ENCODE measurements around the gene HMBS.
"Not testable (repeated sequence)": the region's sequence is repeated elsewhere in the genome, so short reads cannot be mapped to it uniquely, and the experiment has no call there.

The HMBS gene

DNA sequence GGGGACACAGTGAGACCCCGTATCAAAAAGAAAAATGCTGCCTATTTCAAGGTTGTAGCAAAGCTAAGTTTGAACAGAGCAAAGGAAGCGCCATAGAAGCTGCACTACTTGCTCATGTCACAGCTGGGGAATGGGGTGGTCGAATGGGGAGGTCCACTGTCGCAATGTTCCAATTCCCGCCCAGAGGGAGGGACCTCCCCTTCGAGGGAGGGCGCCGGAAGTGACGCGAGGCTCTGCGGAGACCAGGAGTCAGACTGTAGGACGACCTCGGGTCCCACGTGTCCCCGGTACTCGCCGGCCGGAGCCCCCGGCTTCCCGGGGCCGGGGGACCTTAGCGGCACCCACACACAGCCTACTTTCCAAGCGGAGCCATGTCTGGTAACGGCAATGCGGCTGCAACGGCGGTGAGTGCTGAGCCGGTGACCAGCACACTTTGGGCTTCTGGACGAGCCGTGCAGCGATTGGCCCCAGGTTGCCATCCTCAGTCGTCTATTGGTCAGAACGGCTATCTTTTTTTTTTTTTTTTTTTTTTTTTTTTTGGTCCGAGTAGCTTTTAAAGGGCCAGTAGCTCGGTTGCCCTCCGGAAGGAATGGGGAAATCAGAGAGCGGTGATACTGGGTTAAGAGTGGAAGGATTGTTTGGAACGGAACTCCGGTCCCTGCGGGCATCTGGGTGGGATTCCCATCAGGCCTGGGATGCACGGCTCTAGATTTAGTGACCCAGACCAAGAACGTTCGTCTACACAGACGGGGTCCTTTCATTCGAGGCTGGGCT, at the start of gene HMBS:
TSS of gene HMBS (plus strand) at position 219 of the 774 bp plus-strand sequence. CDS start at position 372, 153 bp downstream.
- H3K4me3 ChIP-seq (ENCODE audit: low read depth in 1 of 2, low read length in 2 of 2) = peak within 1 kb of the TSS; percentile 87 to 93
- H3K27ac ChIP-seq (ENCODE audit: low read length) = peak within 1 kb of the TSS; percentile 82
- peaks cover 6 to 11% of the 10 kb centered on the region in 2 donors for H3K4me1 ChIP-seq (ENCODE audit: control insufficient read depth in 1 of 2, insufficient read depth in 2 of 2, low read length in 2 of 2)
- H3K9me3 ChIP-seq (ENCODE audit: control insufficient read depth in 1 of 2, low read length in 2 of 2) = no peaks in the 10 kb centered on the region
- H3K27me3 ChIP-seq (ENCODE audit: low read depth, low read length) = no peaks in the 10 kb centered on the region
- H3K36me3 ChIP-seq (ENCODE audit: control insufficient read depth in 1 of 2, insufficient read depth in 2 of 2, low read length in 2 of 2) = peaks cover 19 to 29% of the 10 kb centered on the region in 2 donors

DNA sequence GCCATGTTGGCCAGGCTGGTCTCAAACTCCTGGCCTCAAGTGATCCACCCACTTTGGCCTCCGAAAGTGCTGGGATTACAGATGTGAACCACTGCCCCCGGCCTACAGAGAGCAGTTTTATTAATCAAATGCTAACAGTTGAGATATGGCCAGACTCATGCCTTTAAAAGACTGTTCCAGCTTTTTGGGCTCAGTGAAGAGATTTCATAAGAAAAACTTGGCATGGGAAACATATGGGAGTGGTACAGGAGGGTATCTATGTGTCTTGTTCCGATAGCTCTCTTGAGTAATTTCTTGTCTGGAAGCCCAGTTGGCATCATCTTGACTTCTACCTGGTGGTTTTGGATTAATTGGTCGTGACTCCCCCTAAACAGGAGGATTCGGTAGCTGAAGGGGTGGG, 45.8 kb upstream of the HMBS start:
- no peak overlapping the region for H3K4me3 ChIP-seq (ENCODE audit: low read depth in 1 of 2, low read length in 2 of 2)
- H3K27ac ChIP-seq (ENCODE audit: low read length) = no peak overlapping the region
- H3K36me3 ChIP-seq (ENCODE audit: control insufficient read depth in 1 of 2, insufficient read depth in 2 of 2, low read length in 2 of 2) = no peaks in the 10 kb centered on the region
- H3K4me1 ChIP-seq (ENCODE audit: control insufficient read depth in 1 of 2, insufficient read depth in 2 of 2, low read length in 2 of 2) = no peaks in the 10 kb centered on the region
- no peaks in the 10 kb centered on the region for H3K9me3 ChIP-seq (ENCODE audit: control insufficient read depth in 1 of 2, low read length in 2 of 2)
- H3K27me3 ChIP-seq (ENCODE audit: low read depth, low read length) = no peaks in the 10 kb centered on the region

DNA sequence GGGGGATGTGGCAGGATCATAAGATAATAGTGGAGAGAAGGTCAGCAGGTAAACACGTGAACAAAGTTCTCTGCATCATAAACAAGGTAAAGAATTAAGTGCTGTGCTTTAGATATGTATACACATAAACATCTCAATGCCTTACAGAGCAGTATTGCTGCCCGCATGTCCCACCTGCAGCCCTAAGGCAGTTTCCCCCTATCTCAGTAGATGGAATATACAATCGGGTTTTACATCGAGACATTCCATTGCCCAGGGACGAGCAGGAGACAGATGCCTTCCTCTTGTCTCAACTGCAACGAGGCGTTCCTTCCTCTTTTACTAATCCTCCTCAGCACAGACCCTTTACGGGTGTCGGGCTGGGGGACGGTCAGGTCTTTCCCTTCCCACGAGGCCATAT, 45.2 kb upstream of the HMBS start:
- H3K36me3 ChIP-seq (ENCODE audit: control insufficient read depth in 1 of 2, insufficient read depth in 2 of 2, low read length in 2 of 2); H3K27me3 ChIP-seq (ENCODE audit: low read depth, low read length); H3K4me3 ChIP-seq (ENCODE audit: low read depth in 1 of 2, low read length in 2 of 2); H3K9me3 ChIP-seq (ENCODE audit: control insufficient read depth in 1 of 2, low read length in 2 of 2); H3K4me1 ChIP-seq (ENCODE audit: control insufficient read depth in 1 of 2, insufficient read depth in 2 of 2, low read length in 2 of 2); H3K27ac ChIP-seq (ENCODE audit: low read length): not testable (repeated sequence)

DNA sequence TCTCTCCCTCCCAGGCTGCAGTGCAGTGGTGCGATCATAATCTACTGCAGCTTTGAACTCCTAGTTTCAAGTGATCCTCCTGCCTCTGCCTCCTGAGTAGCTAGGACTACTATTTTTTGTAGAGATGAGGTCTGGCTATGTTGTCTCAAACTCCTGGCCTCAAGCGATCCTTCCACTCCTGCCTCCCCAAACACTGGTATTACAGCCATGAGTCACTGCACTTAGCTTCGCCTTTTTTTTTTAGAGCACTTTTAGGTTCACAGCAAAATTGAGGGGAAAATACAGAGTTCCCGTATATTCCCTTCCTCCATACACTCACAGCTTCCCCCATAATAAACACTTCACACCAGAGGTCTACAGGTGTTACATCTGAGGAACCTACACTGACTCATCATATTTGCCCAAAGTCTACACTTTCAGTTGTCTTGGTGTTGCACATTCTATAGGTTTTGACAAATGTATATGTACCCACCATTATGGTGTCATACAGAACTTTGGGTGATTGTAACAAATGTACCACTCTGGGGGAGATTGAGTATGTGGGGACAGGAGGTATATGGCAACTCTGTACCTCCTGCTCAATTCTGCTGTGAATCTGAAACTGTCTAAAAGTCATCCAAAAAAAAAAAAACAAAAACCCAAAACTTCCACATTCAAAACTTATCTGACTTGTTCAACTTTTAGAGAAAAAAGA, 42.7 kb upstream of the HMBS start:
- H3K4me3 ChIP-seq (ENCODE audit: low read depth in 1 of 2, low read length in 2 of 2) = no peak overlapping the region
- H3K27me3 ChIP-seq (ENCODE audit: low read depth, low read length) = no peaks in the 10 kb centered on the region

DNA sequence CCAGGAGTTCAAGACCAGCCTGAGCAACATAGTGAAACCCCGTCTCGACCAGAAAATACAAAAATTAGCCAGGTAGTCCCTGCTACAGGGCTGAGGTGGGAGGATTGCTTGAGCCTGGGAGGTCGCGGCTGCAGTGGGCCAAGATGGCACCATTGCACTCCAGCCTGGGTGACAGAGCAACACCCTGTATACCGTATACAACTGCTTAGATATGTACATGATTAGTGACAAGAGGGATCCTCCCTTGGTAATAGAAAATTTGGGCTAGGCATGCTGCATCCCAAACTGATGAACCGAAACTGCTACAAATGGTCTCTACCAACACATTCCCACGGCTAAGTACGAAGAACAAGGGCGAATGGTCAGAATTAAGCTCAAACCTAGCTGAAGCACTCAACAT, 41.8 kb upstream of the HMBS start:
- no peak overlapping the region for H3K4me3 ChIP-seq (ENCODE audit: low read depth in 1 of 2, low read length in 2 of 2)
- no peak overlapping the region for H3K27ac ChIP-seq (ENCODE audit: low read length)
- no peaks in the 10 kb centered on the region for H3K4me1 ChIP-seq (ENCODE audit: control insufficient read depth in 1 of 2, insufficient read depth in 2 of 2, low read length in 2 of 2)
- H3K36me3 ChIP-seq (ENCODE audit: control insufficient read depth in 1 of 2, insufficient read depth in 2 of 2, low read length in 2 of 2) = peaks cover 26 to 29% of the 10 kb centered on the region in 2 donors
- H3K9me3 ChIP-seq (ENCODE audit: control insufficient read depth in 1 of 2, low read length in 2 of 2) = no peaks in the 10 kb centered on the region
- H3K27me3 ChIP-seq (ENCODE audit: low read depth, low read length) = no peaks in the 10 kb centered on the region

More for the DNA sequence above, 42.7 kb upstream of the HMBS start:
- H3K36me3 ChIP-seq (ENCODE audit: control insufficient read depth in 1 of 2, insufficient read depth in 2 of 2, low read length in 2 of 2) = peaks cover 17 to 20% of the 10 kb centered on the region in 2 donors
- H3K27ac ChIP-seq (ENCODE audit: low read length) = no peak overlapping the region
- H3K9me3 ChIP-seq (ENCODE audit: control insufficient read depth in 1 of 2, low read length in 2 of 2) = no peaks in the 10 kb centered on the region
- no peaks in the 10 kb centered on the region for H3K4me1 ChIP-seq (ENCODE audit: control insufficient read depth in 1 of 2, insufficient read depth in 2 of 2, low read length in 2 of 2)

DNA sequence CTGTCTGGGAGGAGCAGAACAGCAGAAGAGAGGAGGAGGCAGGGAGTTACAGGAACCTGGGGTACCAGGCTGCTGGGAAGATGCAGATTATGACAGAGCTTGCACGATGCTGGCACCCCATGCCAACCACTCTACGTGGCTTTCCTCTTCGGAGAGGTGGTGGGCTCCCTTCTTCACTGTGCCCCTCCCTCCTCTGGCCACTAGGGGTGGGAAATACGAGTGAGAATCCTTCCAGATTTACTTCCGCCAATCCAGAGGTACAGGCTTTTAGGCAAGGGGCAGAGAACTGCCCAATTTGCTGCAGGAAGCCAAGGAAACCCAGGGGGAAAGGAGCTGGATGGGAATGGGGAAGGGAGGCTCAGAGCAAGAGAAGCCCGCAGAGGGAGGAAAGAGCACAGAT, 40.0 kb upstream of the HMBS start:
- H3K27me3 ChIP-seq (ENCODE audit: low read depth, low read length) = no peaks in the 10 kb centered on the region
- no peak overlapping the region for H3K4me3 ChIP-seq (ENCODE audit: low read depth in 1 of 2, low read length in 2 of 2)
- no peaks in the 10 kb centered on the region for H3K9me3 ChIP-seq (ENCODE audit: control insufficient read depth in 1 of 2, low read length in 2 of 2)
- H3K36me3 ChIP-seq (ENCODE audit: control insufficient read depth in 1 of 2, insufficient read depth in 2 of 2, low read length in 2 of 2) = peaks cover 44% of the 10 kb centered on the region in 2 donors
- H3K4me1 ChIP-seq (ENCODE audit: control insufficient read depth in 1 of 2, insufficient read depth in 2 of 2, low read length in 2 of 2) = no peaks in the 10 kb centered on the region
- no peak overlapping the region for H3K27ac ChIP-seq (ENCODE audit: low read length)

DNA sequence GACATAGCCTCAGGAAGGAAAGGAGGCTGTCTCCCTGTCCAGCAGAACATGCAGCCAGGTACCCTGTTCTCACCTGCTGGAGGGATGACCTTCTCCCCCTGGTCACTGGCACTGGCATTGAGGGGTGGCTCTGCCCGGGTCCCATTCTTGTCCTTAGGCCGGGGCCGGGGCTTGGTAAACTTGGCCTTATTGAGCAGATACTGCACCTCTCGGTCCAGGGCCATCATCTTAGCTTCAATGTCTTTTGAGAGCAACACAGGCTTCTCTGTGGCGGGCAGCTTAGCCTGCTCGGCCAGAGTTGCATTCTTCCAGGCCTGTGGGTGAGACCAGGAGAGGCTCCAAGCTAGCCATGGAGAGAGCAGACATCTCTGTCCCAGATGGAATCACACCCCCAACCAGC, 38.2 kb upstream of the HMBS start:
- Histone ChIP-seq H3K9me3 (ENCODE audit: control insufficient read depth in 1 of 2, low read length in 2 of 2) (no peaks in the 10 kb centered on the region), H3K27me3 (ENCODE audit: low read depth, low read length) (no peaks in the 10 kb centered on the region), H3K27ac (ENCODE audit: low read length) (no peak overlapping the region), H3K36me3 (ENCODE audit: control insufficient read depth in 1 of 2, insufficient read depth in 2 of 2, low read length in 2 of 2) (peaks cover 56% of the 10 kb centered on the region in 2 donors), H3K4me3 (ENCODE audit: low read depth in 1 of 2, low read length in 2 of 2) (no peak overlapping the region), H3K4me1 (ENCODE audit: control insufficient read depth in 1 of 2, insufficient read depth in 2 of 2, low read length in 2 of 2) (no peaks in the 10 kb centered on the region)

DNA sequence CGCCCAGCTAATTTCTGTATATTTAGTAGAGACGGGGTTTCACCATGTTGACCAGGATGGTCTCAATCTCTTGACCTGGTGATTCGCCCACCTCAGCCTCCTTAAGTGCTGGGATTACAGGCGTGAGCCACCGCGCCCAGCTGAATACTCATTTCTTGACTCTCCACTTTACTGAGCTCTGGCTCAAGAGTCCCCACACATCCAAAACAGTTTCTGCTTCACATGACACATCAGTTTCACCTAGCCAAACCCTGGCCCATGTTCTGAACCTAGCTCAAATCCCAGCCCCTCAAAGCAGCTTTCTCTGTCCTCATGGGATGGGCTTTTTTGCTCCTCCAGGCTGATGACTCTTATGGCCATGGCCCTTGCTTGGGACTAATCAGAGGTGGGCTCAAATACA, 37.5 kb upstream of the HMBS start:
- Histone ChIP-seq H3K9me3 (ENCODE audit: control insufficient read depth in 1 of 2, low read length in 2 of 2) (no peaks in the 10 kb centered on the region), H3K27me3 (ENCODE audit: low read depth, low read length) (no peaks in the 10 kb centered on the region), H3K4me1 (ENCODE audit: control insufficient read depth in 1 of 2, insufficient read depth in 2 of 2, low read length in 2 of 2) (no peaks in the 10 kb centered on the region), H3K4me3 (ENCODE audit: low read depth in 1 of 2, low read length in 2 of 2) (no peak overlapping the region), H3K27ac (ENCODE audit: low read length) (no peak overlapping the region), H3K36me3 (ENCODE audit: control insufficient read depth in 1 of 2, insufficient read depth in 2 of 2, low read length in 2 of 2) (peaks cover 63% of the 10 kb centered on the region in 2 donors)

DNA sequence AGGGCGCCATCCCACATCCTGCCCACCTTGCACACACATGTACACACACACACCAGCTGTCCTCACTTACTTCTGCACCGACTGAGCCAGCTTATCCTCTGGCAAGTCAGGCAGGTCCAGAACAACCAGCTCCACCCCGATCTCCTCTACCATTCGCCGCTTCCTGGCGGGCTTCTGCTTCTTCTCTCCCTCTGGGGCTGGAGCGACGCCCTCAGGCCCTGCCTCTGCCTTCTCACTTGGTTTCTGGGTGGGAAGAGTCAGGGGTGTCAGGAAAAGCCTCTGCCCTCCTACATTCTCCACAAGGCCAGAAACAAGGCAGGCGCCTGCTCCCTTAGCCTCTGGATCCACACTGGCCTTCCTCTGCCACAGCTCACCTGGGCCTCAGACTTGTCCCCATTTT, 36.0 kb upstream of the HMBS start:
- Histone ChIP-seq H3K4me3 (ENCODE audit: low read depth in 1 of 2, low read length in 2 of 2) (no peak overlapping the region), H3K9me3 (ENCODE audit: control insufficient read depth in 1 of 2, low read length in 2 of 2) (no peaks in the 10 kb centered on the region), H3K27me3 (ENCODE audit: low read depth, low read length) (no peaks in the 10 kb centered on the region), H3K4me1 (ENCODE audit: control insufficient read depth in 1 of 2, insufficient read depth in 2 of 2, low read length in 2 of 2) (no peaks in the 10 kb centered on the region), H3K36me3 (ENCODE audit: control insufficient read depth in 1 of 2, insufficient read depth in 2 of 2, low read length in 2 of 2) (peaks cover 77 to 78% of the 10 kb centered on the region in 2 donors), H3K27ac (ENCODE audit: low read length) (no peak overlapping the region)

DNA sequence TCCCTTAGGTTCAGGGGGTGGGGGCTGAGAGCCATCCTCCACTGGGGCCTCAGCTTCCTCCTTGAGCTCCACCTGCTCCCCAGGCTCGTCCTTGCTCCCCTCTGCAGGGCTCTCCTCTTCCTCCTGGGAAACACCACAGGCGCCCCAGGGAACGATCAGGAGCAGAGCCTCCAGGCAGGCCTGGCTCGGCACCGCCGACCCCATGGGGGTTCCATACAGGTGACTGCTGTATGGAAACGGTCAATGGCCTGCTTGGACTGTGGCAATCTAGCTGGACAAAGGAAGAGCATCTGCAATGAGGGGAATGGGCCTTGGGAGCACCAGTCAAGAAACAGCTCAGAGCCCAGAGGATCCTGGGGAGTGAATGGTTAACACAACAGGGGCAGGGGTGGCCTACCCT, 35.6 kb upstream of the HMBS start:
- Histone ChIP-seq H3K4me1 (ENCODE audit: control insufficient read depth in 1 of 2, insufficient read depth in 2 of 2, low read length in 2 of 2) (no peaks in the 10 kb centered on the region), H3K36me3 (ENCODE audit: control insufficient read depth in 1 of 2, insufficient read depth in 2 of 2, low read length in 2 of 2) (peaks cover 82% of the 10 kb centered on the region in 2 donors), H3K9me3 (ENCODE audit: control insufficient read depth in 1 of 2, low read length in 2 of 2) (no peaks in the 10 kb centered on the region), H3K27ac (ENCODE audit: low read length) (no peak overlapping the region), H3K4me3 (ENCODE audit: low read depth in 1 of 2, low read length in 2 of 2) (no peak overlapping the region), H3K27me3 (ENCODE audit: low read depth, low read length) (no peaks in the 10 kb centered on the region)

DNA sequence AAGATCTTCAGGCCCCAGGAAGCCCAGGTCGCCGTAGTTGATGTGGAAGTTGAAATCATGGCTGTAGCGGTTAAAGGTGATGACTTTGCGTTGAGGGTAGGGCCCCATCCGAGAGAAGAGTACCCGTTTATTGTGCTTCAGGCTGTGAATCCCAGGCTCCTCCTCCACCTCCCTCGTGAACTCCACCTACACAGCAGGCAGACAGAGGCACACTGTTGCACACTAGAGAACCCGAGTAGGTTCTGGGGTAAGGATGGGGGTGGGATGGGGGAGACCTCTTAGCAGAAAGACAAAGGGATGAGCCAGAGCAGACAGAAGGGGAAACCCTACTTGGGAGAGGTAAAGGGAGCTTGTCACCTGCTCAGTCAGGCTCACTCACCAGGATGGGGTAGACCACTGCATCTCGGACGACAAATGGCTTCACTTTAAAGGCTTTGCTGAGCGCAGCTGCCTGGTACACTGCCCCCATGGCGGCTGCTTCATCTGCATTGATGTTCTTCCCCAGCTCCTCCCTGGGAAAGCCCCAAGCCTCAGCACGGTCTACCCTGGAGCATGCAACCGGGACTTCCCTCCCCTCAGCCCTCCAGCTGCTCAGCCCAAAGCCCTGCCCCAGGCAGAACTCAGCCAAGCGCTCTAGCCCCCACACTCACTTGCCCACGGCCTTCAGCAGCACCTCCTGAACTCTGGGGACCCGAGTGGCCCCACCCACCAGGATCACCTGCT, 33.1 kb upstream of the HMBS start:
- H3K9me3 ChIP-seq (ENCODE audit: control insufficient read depth in 1 of 2, low read length in 2 of 2) = no peaks in the 10 kb centered on the region

More for the DNA sequence above, 33.1 kb upstream of the HMBS start:
- Histone ChIP-seq H3K27me3 (ENCODE audit: low read depth, low read length) (no peaks in the 10 kb centered on the region), H3K36me3 (ENCODE audit: control insufficient read depth in 1 of 2, insufficient read depth in 2 of 2, low read length in 2 of 2) (peaks cover 67 to 74% of the 10 kb centered on the region in 2 donors), H3K4me1 (ENCODE audit: control insufficient read depth in 1 of 2, insufficient read depth in 2 of 2, low read length in 2 of 2) (peaks cover 8 to 15% of the 10 kb centered on the region in 2 donors), H3K27ac (ENCODE audit: low read length) (no peak overlapping the region), H3K4me3 (ENCODE audit: low read depth in 1 of 2, low read length in 2 of 2) (no peak overlapping the region)
